Measurements from ENCODE around the gene USP46. TPM values are rescaled to one million over a fixed set of nuclear protein-coding genes. Genes with fewer than 3 reads are reported as not detected.

Gene USP46
- total RNA-seq, 2 donors from 2014 or later, result 42.0 to 42.9 TPM

DNA sequence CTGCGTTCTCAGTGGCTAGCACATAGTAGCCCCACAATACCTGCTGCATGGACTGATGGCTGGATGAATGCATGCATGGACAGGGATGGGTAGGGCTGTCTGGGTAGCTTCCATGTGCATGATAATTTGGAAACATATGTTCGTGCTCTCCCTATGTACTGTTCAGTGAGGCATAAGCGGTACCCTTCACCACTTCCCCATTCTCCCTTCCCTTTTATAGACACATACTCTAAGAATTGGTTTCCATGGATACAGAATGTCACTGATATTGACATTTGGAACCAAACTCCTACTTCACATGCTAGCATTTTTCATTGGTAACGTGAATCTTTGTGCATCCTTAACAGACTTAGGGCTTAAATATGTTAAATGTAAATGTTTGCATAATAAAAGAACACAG is 20.4 kb downstream of the USP46 start:
- Mint-ChIP-seq H3K9me3 (no peaks in the 10 kb centered on the region), H3K27ac (no peak overlapping the region), H3K27me3 (ENCODE audit: insufficient read depth) (no peaks in the 10 kb centered on the region), H3K4me3 (no peak overlapping the region), H3K4me1 (peaks cover 19% of the 10 kb centered on the region), H3K36me3 (ENCODE audit: low read depth) (peaks cover 13% of the 10 kb centered on the region)
- Histone ChIP-seq H3K27ac (ENCODE audit: low read depth, low read length) (no peak overlapping the region), H3K9ac (ENCODE audit: extremely low read depth, low read length, poor library complexity, severe bottlenecking) (no peak overlapping the region), H3K4me3 (ENCODE audit: low read length) (no peak overlapping the region), H3K36me3 (ENCODE audit: control insufficient read depth, insufficient read depth, low read length) (peaks cover 23% of the 10 kb centered on the region), H3K9me3 (ENCODE audit: control insufficient read depth, low read length) (peaks cover 14% of the 10 kb centered on the region), H3K4me1 (ENCODE audit: control insufficient read depth, insufficient read depth, low read length) (peaks cover 4% of the 10 kb centered on the region), H3K27me3 (ENCODE audit: control insufficient read depth, insufficient read depth, low read length, poor library complexity, severe bottlenecking) (no peaks in the 10 kb centered on the region)
- TF ChIP-seq, protein P1, sequence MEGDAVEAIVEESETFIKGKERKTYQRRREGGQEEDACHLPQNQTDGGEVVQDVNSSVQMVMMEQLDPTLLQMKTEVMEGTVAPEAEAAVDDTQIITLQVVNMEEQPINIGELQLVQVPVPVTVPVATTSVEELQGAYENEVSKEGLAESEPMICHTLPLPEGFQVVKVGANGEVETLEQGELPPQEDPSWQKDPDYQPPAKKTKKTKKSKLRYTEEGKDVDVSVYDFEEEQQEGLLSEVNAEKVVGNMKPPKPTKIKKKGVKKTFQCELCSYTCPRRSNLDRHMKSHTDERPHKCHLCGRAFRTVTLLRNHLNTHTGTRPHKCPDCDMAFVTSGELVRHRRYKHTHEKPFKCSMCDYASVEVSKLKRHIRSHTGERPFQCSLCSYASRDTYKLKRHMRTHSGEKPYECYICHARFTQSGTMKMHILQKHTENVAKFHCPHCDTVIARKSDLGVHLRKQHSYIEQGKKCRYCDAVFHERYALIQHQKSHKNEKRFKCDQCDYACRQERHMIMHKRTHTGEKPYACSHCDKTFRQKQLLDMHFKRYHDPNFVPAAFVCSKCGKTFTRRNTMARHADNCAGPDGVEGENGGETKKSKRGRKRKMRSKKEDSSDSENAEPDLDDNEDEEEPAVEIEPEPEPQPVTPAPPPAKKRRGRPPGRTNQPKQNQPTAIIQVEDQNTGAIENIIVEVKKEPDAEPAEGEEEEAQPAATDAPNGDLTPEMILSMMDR (conservative IDR thresholded peaks at IDR 0.05), result no peak
- WGBS, 2 experiments (ENCODE audit: insufficient coverage in 1 of 2, insufficient read length in 1 of 2), result 92 to 100% methylated on average over 3 to 4 of the region's 4 CpGs
- no peak for DNase-seq

DNA sequence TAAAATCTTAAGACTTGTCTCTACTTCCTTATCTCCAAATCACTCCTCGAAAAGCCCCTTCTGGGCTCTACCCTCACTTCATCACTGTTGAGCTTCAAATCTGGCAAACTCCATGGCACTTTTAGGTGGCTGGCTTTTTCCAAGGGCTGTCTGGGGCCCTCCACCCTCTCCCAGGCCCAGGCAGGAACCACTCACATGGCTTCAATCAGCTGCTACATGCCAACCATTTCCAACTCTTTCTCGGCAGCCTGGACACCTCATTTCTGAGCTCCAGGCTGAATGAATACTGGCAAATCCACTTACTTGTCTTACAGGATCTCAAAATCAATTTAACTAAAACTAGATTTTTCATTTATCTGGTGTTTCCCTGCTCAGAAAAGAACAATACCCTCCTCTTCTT is 22.0 kb downstream of the USP46 start:
- TF ChIP-seq, protein P1 (conservative IDR thresholded peaks at IDR 0.05), result no peak
- H3K27me3 ChIP-seq (ENCODE audit: control insufficient read depth, insufficient read depth, low read length, poor library complexity, severe bottlenecking), result no peaks in the 10 kb centered on the region
- no peaks in the 10 kb centered on the region for H3K4me1 ChIP-seq (ENCODE audit: control insufficient read depth, insufficient read depth, low read length)
- no peak overlapping the region for H3K27ac ChIP-seq (ENCODE audit: low read depth, low read length)
- 89 to 94% methylated on average over 1 to 2 of the region's 2 CpGs for WGBS, 2 experiments (ENCODE audit: insufficient coverage in 1 of 2, insufficient read length in 1 of 2)
- no peak overlapping the region for H3K27ac Mint-ChIP-seq
- no peak overlapping the region for H3K4me3 Mint-ChIP-seq
- H3K4me3 ChIP-seq (ENCODE audit: low read length), result no peak overlapping the region
- peaks cover 23% of the 10 kb centered on the region for H3K36me3 ChIP-seq (ENCODE audit: control insufficient read depth, insufficient read depth, low read length)
- peaks cover 7% of the 10 kb centered on the region for H3K4me1 Mint-ChIP-seq
- no peak for DNase-seq
- H3K36me3 Mint-ChIP-seq (ENCODE audit: low read depth), result peaks cover 13% of the 10 kb centered on the region
- peaks cover 14% of the 10 kb centered on the region for H3K9me3 ChIP-seq (ENCODE audit: control insufficient read depth, low read length)
- no peaks in the 10 kb centered on the region for H3K9me3 Mint-ChIP-seq
- no peak overlapping the region for H3K9ac ChIP-seq (ENCODE audit: extremely low read depth, low read length, poor library complexity, severe bottlenecking)
- H3K27me3 Mint-ChIP-seq (ENCODE audit: insufficient read depth), result no peaks in the 10 kb centered on the region

DNA sequence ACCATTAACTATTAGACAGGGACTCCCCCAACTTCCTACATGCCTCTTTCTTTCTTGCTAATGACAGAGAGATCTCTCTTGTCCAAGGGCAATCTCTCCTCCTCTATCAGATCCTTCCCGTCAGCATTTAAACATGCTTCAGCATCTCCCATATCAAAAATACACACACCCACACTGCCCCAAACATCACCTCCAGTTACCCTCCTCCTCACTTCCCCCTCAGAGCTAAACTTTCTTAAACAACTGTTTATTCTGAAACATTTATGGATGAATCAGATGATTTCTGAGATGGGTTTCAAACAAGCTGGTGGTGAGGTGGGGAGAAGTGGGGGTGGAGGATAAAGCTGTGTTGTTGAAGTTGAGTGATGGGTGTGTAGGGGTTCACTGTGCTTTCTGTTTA is 23.5 kb downstream of the USP46 start:
- H3K9me3 Mint-ChIP-seq, result no peaks in the 10 kb centered on the region

More for the DNA sequence above, 23.5 kb downstream of the USP46 start:
- H3K4me1 Mint-ChIP-seq, result no peaks in the 10 kb centered on the region
- H3K36me3 Mint-ChIP-seq (ENCODE audit: low read depth), result peaks cover 11% of the 10 kb centered on the region
- TF ChIP-seq, protein P1 (conservative IDR thresholded peaks at IDR 0.05), result no peak
- Histone ChIP-seq H3K27me3 (ENCODE audit: control insufficient read depth, insufficient read depth, low read length, poor library complexity, severe bottlenecking) (no peaks in the 10 kb centered on the region), H3K9ac (ENCODE audit: extremely low read depth, low read length, poor library complexity, severe bottlenecking) (no peak overlapping the region), H3K9me3 (ENCODE audit: control insufficient read depth, low read length) (peaks cover 14% of the 10 kb centered on the region), H3K27ac (ENCODE audit: low read depth, low read length) (no peak overlapping the region), H3K4me3 (ENCODE audit: low read length) (no peak overlapping the region), H3K4me1 (ENCODE audit: control insufficient read depth, insufficient read depth, low read length) (no peaks in the 10 kb centered on the region), H3K36me3 (ENCODE audit: control insufficient read depth, insufficient read depth, low read length) (peaks cover 29% of the 10 kb centered on the region)
- no peaks in the 10 kb centered on the region for H3K27me3 Mint-ChIP-seq (ENCODE audit: insufficient read depth)
- no peak for DNase-seq
- no peak overlapping the region for H3K27ac Mint-ChIP-seq
- no peak overlapping the region for H3K4me3 Mint-ChIP-seq
- 97% methylated on average over 1 of the region's 1 CpG; no CpG with 5 or more reads in 1 of the 2 experiments for WGBS, 2 experiments (ENCODE audit: insufficient coverage in 1 of 2, insufficient read length in 1 of 2)
